Osteoblast (primary cell): ENCODE measurements around the gene ALG1. TPM values are rescaled to one million over a fixed set of nuclear protein-coding genes. Genes with fewer than 3 reads are reported as not detected.

Experiments used
- DNase-seq: peaks from one replicate; pipeline ENCODE4 v3.0.0; 2011; ENCODE audit warnings: low spot score, mixed read lengths; ENCODE audit not compliant: insufficient read length; ENCODE audit errors: missing footprints
- H2AFZ ChIP-seq: 2 replicates; pipeline ENCODE4 v1.6.0; 2011; ENCODE audit warnings: mild to moderate bottlenecking, low read length
- H3K27ac ChIP-seq: 2 replicates; pipeline ENCODE4 v1.5.1; 2011; ENCODE audit warnings: mild to moderate bottlenecking, low read depth, low read length, moderate library complexity
- H3K27me3 ChIP-seq: 2 replicates; pipeline ENCODE4 v1.6.0; 2012; ENCODE audit warnings: mild to moderate bottlenecking, control low read depth, inconsistent platforms, low read length, moderate library complexity; ENCODE audit not compliant: insufficient read depth
- H3K36me3 ChIP-seq: 2 replicates; pipeline ENCODE4 v1.5.1; 2011; ENCODE audit warnings: mild to moderate bottlenecking, low read length, control low read depth, moderate library complexity; ENCODE audit not compliant: insufficient read depth
- H3K4me1 ChIP-seq: 2 replicates; pipeline ENCODE4 v1.5.1; 2011; ENCODE audit warnings: mild to moderate bottlenecking, low read length, control low read depth, moderate library complexity; ENCODE audit not compliant: insufficient read depth
- H3K4me2 ChIP-seq: 2 replicates; pipeline ENCODE4 v1.6.0; 2011; ENCODE audit warnings: mild to moderate bottlenecking, low read length; ENCODE audit not compliant: insufficient read depth
- H3K4me3 ChIP-seq: fragments of 200-600 bp; sonication (generic); 3 replicates; pipeline ENCODE4 v1.5.1; 2012; ENCODE audit warnings: mild to moderate bottlenecking, low read length, inconsistent platforms; ENCODE audit not compliant: insufficient read depth
- H3K79me2 ChIP-seq: 2 replicates; pipeline ENCODE4 v1.6.0; 2012; ENCODE audit warnings: mild to moderate bottlenecking, low read length, control low read depth, inconsistent platforms; ENCODE audit not compliant: insufficient read depth
- H3K9me3 ChIP-seq: 2 replicates; pipeline ENCODE4 v1.5.1; 2011; ENCODE audit warnings: low read depth, low read length, control low read depth
- H4K20me1 ChIP-seq: 2 replicates; pipeline ENCODE4 v1.6.0; 2012; ENCODE audit warnings: mild to moderate bottlenecking, low read length, control low read depth; ENCODE audit not compliant: insufficient read depth
- total RNA-seq: library from RNA; depleted of rRNA; stranded (reverse); fragments of >200 nt; gene quantifications from 2 replicates; pipeline ENCODE4 v1.2.3, GENCODE V29; 2012
- TF ChIP-seq, protein P1 (sequence below): IDR thresholded peaks from 2 replicates; pipeline ENCODE4 v1.5.1; 2011; ENCODE audit warnings: mild to moderate bottlenecking, low read depth, low read length, moderate library complexity; ENCODE audit errors: extremely low read depth

ALG1 gene
- total RNA-seq, 1 donor, result 43.4 TPM

DNA sequence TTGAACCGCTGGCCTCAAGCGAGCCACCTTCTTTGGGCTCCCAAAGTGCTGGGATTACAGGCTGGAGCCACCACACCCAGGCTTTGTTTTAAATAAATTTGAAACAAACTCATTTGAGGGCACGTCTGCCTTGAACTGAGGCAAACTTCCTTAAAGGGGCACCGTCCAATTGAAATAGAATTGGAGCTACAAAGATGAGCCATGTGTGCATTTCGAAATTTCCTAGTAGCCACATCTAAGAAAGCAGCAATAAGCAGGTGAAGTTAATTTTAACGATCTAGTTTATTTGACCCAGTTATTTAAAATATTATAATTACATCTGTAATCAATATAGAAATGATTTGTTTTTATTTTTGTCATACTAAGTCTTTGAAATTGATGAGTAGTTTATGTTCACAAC lies 5.1 kb upstream of the ALG1 start:
- DNase-seq, result no peak
- Histone ChIP-seq H3K36me3 (no peaks in the 10 kb centered on the region), H3K79me2 (no peaks in the 10 kb centered on the region), H3K4me2 (no peak overlapping the region), H4K20me1 (no peaks in the 10 kb centered on the region), H2AFZ (no peak overlapping the region), H3K27ac (no peak overlapping the region), H3K4me1 (peaks cover 4% of the 10 kb centered on the region), H3K4me3 (no peak overlapping the region), H3K9me3 (no peaks in the 10 kb centered on the region), H3K27me3 (peaks cover 36% of the 10 kb centered on the region)
- TF ChIP-seq, protein P1, sequence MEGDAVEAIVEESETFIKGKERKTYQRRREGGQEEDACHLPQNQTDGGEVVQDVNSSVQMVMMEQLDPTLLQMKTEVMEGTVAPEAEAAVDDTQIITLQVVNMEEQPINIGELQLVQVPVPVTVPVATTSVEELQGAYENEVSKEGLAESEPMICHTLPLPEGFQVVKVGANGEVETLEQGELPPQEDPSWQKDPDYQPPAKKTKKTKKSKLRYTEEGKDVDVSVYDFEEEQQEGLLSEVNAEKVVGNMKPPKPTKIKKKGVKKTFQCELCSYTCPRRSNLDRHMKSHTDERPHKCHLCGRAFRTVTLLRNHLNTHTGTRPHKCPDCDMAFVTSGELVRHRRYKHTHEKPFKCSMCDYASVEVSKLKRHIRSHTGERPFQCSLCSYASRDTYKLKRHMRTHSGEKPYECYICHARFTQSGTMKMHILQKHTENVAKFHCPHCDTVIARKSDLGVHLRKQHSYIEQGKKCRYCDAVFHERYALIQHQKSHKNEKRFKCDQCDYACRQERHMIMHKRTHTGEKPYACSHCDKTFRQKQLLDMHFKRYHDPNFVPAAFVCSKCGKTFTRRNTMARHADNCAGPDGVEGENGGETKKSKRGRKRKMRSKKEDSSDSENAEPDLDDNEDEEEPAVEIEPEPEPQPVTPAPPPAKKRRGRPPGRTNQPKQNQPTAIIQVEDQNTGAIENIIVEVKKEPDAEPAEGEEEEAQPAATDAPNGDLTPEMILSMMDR, result no peak

DNA sequence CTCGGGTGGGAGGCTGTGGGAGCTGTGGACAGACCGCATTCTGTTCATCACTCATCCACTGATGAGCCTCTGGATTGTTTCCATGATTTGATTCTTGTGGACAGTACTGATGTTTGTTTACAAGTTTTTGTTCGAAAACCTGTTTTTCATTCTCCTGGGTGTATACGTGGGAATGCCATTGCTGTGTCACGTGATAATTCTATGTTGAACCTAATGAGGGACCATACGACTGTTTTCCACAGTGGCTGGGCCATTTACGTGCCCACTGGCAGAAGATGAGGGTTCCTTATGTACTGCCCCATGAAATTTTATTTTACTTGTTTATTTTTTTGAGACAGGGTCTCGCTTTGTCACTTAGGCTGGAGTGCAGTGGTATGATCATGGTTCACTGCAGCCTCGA lies 2.6 kb upstream of the ALG1 start:
- H3K27ac ChIP-seq, result no peak overlapping the region
- no peaks in the 10 kb centered on the region for H3K36me3 ChIP-seq
- peaks cover 22% of the 10 kb centered on the region for H3K27me3 ChIP-seq
- H2AFZ ChIP-seq, result no peak overlapping the region
- H3K9me3 ChIP-seq, result no peaks in the 10 kb centered on the region
- DNase-seq, result no peak
- H3K4me1 ChIP-seq, result peaks cover 18% of the 10 kb centered on the region
- no peak overlapping the region for H3K4me3 ChIP-seq
- peaks cover 17% of the 10 kb centered on the region for H3K79me2 ChIP-seq
- TF ChIP-seq, protein P1, result no peak
- no peak overlapping the region for H3K4me2 ChIP-seq
- H4K20me1 ChIP-seq, result no peaks in the 10 kb centered on the region

DNA sequence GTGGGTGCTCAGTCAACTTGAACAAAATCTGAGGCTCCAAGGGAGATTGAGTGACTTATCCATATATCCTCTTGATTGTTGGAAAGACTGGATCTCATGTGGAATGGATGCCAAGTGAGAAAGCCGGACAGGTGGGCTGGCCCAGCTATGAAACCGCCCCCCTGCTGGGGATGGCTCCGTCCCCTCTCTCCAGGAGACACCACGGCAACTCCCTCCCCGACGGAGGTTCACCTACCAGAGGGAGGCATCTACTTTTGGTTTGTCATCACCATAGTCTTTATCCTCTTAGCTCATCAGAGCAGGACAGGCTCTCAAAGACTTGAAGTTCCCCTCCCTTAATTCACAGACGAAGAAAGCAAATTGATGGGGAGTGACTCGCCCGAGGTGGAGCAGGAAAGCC lies 1.8 kb upstream of the ALG1 start:
- Histone ChIP-seq H3K9me3 (no peaks in the 10 kb centered on the region), H3K27ac (no peak overlapping the region), H3K4me2 (no peak overlapping the region), H3K36me3 (no peaks in the 10 kb centered on the region), H3K4me3 (no peak overlapping the region), H4K20me1 (no peaks in the 10 kb centered on the region), H2AFZ (no peak overlapping the region), H3K79me2 (peaks cover 23% of the 10 kb centered on the region), H3K27me3 (peaks cover 16% of the 10 kb centered on the region), H3K4me1 (peaks cover 18% of the 10 kb centered on the region)
- no peak for DNase-seq
- TF ChIP-seq, protein P1, result no peak

DNA sequence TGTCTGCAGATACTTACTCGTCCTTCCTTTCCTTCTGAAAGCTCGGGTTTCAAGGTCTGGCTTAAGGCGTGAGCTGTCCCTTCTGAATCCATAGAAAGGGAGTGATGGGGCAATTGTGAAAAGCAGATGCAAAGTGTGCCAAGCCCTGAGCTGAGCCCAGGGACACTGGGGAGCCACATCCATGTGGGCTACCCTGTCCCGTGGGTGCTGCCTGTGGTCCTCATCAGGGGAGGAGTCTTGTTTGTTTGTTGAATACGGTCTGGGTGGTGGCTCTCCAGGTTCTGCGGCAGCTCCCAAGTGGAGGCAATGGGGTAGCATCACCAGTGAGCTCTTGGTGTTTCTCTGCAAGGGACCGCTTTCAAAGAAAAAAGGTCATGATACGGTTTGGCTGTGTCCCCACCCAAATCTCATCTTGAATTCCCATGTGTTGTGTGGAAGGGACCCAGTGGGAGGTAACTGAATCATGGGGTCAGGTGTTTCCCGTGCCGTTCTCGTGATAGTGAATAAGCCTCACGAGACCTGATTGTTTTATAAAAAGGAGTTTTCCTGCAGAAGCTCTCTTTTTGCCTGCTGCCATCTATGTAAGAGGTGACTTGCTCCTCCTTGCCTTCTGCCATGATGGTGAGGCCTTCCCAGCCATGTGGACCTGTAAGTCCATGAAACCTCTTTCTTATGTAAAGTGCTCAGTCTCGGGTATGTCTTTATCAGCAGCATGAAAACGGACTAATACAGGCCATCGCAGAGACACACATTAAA lies 1.0 kb upstream of the ALG1 start:
- no peak overlapping the region for H3K27ac ChIP-seq
- peaks cover 18% of the 10 kb centered on the region for H3K4me1 ChIP-seq
- H2AFZ ChIP-seq, result peak overlapping the region; percentile 91
- peaks cover 7% of the 10 kb centered on the region for H3K36me3 ChIP-seq
- no peaks in the 10 kb centered on the region for H3K9me3 ChIP-seq
- no peak for DNase-seq
- TF ChIP-seq, protein P1, result no peak
- H3K27me3 ChIP-seq, result peaks cover 9% of the 10 kb centered on the region
- H3K4me2 ChIP-seq, result no peak overlapping the region
- peaks cover 30% of the 10 kb centered on the region for H3K79me2 ChIP-seq
- no peak overlapping the region for H3K4me3 ChIP-seq
- H4K20me1 ChIP-seq, result no peaks in the 10 kb centered on the region
